Ovary (tissue), 9 donors: ENCODE measurements around the gene OR10T2. TPM values are rescaled to one million over a fixed set of nuclear protein-coding genes. Genes with fewer than 3 reads are reported as not detected.
"Not testable (repeated sequence)": the region's sequence is repeated elsewhere in the genome, so short reads cannot be mapped to it uniquely, and the experiment has no call there.

Experiments
- DNase-seq, 5 donors: peaks; one replicate each; pipeline ENCODE4 v3.0.0-alpha.2; 2019 to 2020
- H3K27ac ChIP-seq, 2 donors: fragments of 200-600 bp; one replicate each; pipeline versions ENCODE4 v1.5.1 to v1.8.0; 2019 to 2022
- H3K27me3 ChIP-seq: fragments of 200-600 bp; one replicate; pipeline ENCODE4 v1.8.0; 2022
- H3K36me3 ChIP-seq: fragments of 200-600 bp; sonication (generic); one replicate; pipeline ENCODE4 v1.5.1; 2019
- H3K4me1 ChIP-seq: one replicate; pipeline ENCODE4 v1.8.1; 2013; ENCODE audit warnings: mild to moderate bottlenecking, moderate library complexity; ENCODE audit not compliant: insufficient read depth
- H3K4me3 ChIP-seq: fragments of 200-600 bp; sonication (generic); one replicate; pipeline ENCODE4 v1.5.1; 2017
- H3K9me3 ChIP-seq, 2 donors: fragments of 200-600 bp in 1 of 2; sonication (generic) in 1 of 2; one replicate each; pipeline versions ENCODE4 v1.5.1 to v1.8.1; 2013 to 2019; ENCODE audit warnings: mild to moderate bottlenecking in 1 of 2, moderate library complexity in 1 of 2
- CTCF ChIP-seq, 3 donors: fragments of 450-650 bp in 2 of 3; fragments of 200-600 bp in 1 of 3; IDR thresholded peaks; one replicate each; pipeline versions ENCODE4 v1.5.1 to v1.8.0; 2016 to 2022; ENCODE audit warnings: antibody characterized with exemption in 3 of 3, mild to moderate bottlenecking in 1 of 3
- EP300 ChIP-seq: sonication (generic); formaldehyde crosslinking; IDR thresholded peaks from one replicate; pipeline ENCODE4 v1.6.1; 2017; ENCODE audit warnings: antibody characterized with exemption
- POLR2A ChIP-seq: fragments of 450-650 bp; IDR thresholded peaks from one replicate; pipeline ENCODE4 v1.6.1; 2017; ENCODE audit warnings: antibody characterized with exemption, mild to moderate bottlenecking, moderate library complexity
- WGBS, 3 donors: extraction: QIAGEN DNeasy Blood & Tissue Kit in 1 of 3; methylation state at CpG; one replicate each; pipeline versions ENCODE4 v1.1.5 to v1.1.7; 2013 to 2017; 5-methylcytosine and 5-hydroxymethylcytosine counted together
- intact Hi-C, 4 donors: fragments of 100-400 bp; cut with DNase I; formaldehyde crosslinking; loops; one replicate each; pipeline versions ENCODE4 v1.11.0 to v1.15.1; 2022 to 2023
- polyA plus RNA-seq, 2 donors: library from polyadenylated mRNA; stranded (reverse); fragments of 200-250 nt in 1 of 2; fragments of 350-450 nt in 1 of 2; fragmentation: Illumina TruSeq in 1 of 2; extraction: RNeasy Lipid Tissue Mini Kit (QIAGEN cat#74804) in 1 of 2; gene quantifications; one replicate each; pipeline ENCODE4 v1.2.3, GENCODE V29; 2013 to 2014
- total RNA-seq, 7 donors: library from RNA; depleted of rRNA in 2 of 7; stranded (reverse); fragments of >200 nt in 2 of 7; fragmentation: NEBNext Ultra II Directional in 3 of 7; extraction: Animal tissue kit (Norgen Biotek cat#: 25700) in 3 of 7; gene quantifications; one replicate each; pipeline versions ENCODE4 v1.1.0 to v1.2.4, GENCODE V29; 2016 to 2023
- donor health status: DM: no; HTN: no; CAD: no; lungs with moderate emphysema.
- donor health status: DM: no; HTN: no; CAD: no.
- donor health status: Bipolar disorder and iron deficiency.
- donor health status: DM: yes; HTN: yes; CAD: no.
- donor health status: DM: no; HTN: no; CAD: no.
- donor health status: DM: yes; HTN: yes; CAD: no.

Gene OR10T2
- total and polyA plus RNA-seq, 9 donors = not detected

DNA sequence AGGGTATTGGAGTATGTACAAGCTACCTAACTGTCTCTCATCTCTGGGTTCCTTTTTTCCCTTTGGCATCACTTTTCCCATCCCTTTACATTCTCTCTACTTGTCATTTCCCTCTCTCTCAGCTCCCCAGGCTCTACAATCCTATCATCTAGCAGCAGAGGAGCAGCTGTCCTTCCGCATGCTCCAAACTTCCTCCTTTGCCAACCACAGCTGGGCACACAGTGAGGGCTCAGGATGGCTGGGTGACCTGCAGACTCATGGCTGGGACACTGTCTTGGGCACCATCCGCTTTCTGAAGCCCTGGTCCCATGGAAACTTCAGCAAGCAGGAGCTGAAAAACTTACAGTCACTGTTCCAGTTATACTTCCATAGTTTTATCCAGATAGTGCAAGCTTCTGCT is 45.0 kb downstream of the OR10T2 start:
- H3K4me1 ChIP-seq = no peaks in the 10 kb centered on the region
- intact Hi-C loops = no loop called here
- DNase-seq = no peak
- no peak overlapping the region for H3K27ac ChIP-seq
- no peaks in the 10 kb centered on the region for H3K27me3 ChIP-seq
- no peaks in the 10 kb centered on the region for H3K36me3 ChIP-seq
- TF ChIP-seq POLR2A = no peak
- TF ChIP-seq CTCF (IDR thresholded peaks at IDR 0.05) = no peak
- no peak for TF ChIP-seq EP300
- H3K9me3 ChIP-seq = no peaks in the 10 kb centered on the region
- 70 to 82% (median 77%) methylated on average over 2 of the region's 2 CpGs for WGBS, 3 donors
- H3K4me3 ChIP-seq = no peak overlapping the region

DNA sequence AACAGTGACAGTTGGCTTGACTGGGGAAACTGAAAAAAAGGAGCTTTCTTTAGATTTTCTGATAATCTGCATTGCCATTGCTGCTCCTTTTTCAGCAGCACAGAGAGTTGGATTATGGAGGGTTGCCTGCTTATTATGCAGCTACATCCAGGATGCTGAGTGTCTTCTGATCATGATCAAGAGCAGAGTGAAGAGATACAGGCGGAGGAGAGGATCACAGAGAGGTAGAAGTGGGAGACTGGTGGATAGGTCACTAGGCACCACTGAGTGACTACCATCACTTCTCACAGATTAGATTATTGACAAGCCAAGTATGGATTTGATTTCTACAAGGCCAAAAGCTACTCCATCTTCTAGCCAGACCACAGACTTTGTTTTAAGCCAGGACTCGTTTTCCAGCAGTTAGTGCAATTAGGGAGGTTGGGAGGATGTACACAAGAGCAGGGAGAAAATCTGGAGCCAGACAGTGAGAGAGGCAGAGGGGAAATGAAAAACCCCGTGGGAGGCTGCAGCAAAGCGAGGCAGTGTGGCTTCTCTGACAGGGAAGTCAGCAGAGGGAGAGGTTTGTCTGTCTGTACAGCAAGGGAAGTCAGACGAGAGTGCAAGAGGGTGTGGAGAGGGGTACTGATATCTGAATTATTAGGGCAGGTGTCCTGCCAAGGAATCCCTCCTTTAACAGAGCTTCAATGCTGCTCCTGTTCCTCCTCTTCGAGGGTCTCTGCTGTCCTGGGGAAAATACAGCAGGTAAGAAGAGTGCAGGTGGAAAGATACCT is 45.8 kb downstream of the OR10T2 start, which contains the start of gene CD1E:
Gene CD1E (plus strand): TSS at position 592 of the 773 bp plus-strand sequence. CDS start 95 bp downstream, at position 687.
- Histone ChIP-seq H3K9me3 (no peaks in the 10 kb centered on the region), H3K27me3 (no peaks in the 10 kb centered on the region), H3K27ac (no peak within 1 kb of the TSS), H3K4me1 (no peaks in the 10 kb centered on the region), H3K36me3 (no peaks in the 10 kb centered on the region), H3K4me3 (no peak within 1 kb of the TSS)
- WGBS, 3 donors = 17 to 30% (median 26%) methylated on average over 6 of the region's 6 CpGs
- intact Hi-C loops = no loop called here
- no peak for DNase-seq
- no peak for TF ChIP-seq POLR2A
- TF ChIP-seq CTCF (IDR thresholded peaks at IDR 0.05) = no peak
- TF ChIP-seq EP300 = no peak

GRCh38 chr1:158348946-158349345 is 50.3 kb downstream of the OR10T2 start:
- H3K27ac ChIP-seq, H3K4me3 ChIP-seq, intact Hi-C loops, H3K4me1 ChIP-seq, H3K36me3 ChIP-seq, DNase-seq, H3K27me3 ChIP-seq, H3K9me3 ChIP-seq: not testable (repeated sequence)
- 95 to 97% (median 95%) methylated on average over 16 to 24 of the region's 24 CpGs for WGBS, 3 donors

Other genes with a start within 250 kb of the OR10T2 start
- gene CD1D, start 218.6 kb downstream of the OR10T2 start, total RNA-seq = 1 to 10 TPM in 1 of 7 donors, under 1 TPM in 6; 0.18 to 1.1 (median 0.46) TPM
- gene CD1D, start 218.6 kb downstream of the OR10T2 start, polyA plus RNA-seq = 1 to 10 TPM in 1 of 2 donors, under 1 TPM in 1; 0.69 to 2.0 TPM
- gene CD1A, start 145.0 kb downstream of the OR10T2 start, total RNA-seq = not detected
- not detected for gene CD1A, start 145.0 kb downstream of the OR10T2 start, polyA plus RNA-seq
- gene CD1C, start 109.5 kb downstream of the OR10T2 start, total RNA-seq = under 1 TPM in 3 of 7 donors, not detected in 4; 0.22 to 0.28 (median 0.25) TPM
- 1 to 10 TPM in 1 of 2 donors, under 1 TPM in 1; 0.36 to 6.6 TPM for gene CD1C, start 109.5 kb downstream of the OR10T2 start, polyA plus RNA-seq
- gene CD1B, start 67.9 kb downstream of the OR10T2 start, total RNA-seq = not detected
- under 1 TPM in 1 of 2 donors, not detected in 1; 0.38 TPM for gene CD1B, start 67.9 kb downstream of the OR10T2 start, polyA plus RNA-seq
- under 1 TPM in 1 of 7 donors, not detected in 6; 0.23 TPM for gene CD1E, start 45.6 kb downstream of the OR10T2 start, total RNA-seq
- 1 to 10 TPM in 1 of 2 donors, not detected in 1; 2.5 TPM for gene CD1E, start 45.6 kb downstream of the OR10T2 start, polyA plus RNA-seq
- not detected for gene OR10K2, start 26.8 kb upstream of the OR10T2 start, total RNA-seq
- not detected for gene OR10K2, start 26.8 kb upstream of the OR10T2 start, polyA plus RNA-seq
- not detected for gene OR10K1, start 62.4 kb upstream of the OR10T2 start, total RNA-seq
- gene OR10K1, start 62.4 kb upstream of the OR10T2 start, polyA plus RNA-seq = not detected
- gene OR10R2, start 72.8 kb upstream of the OR10T2 start, total RNA-seq = not detected
- gene OR10R2, start 72.8 kb upstream of the OR10T2 start, polyA plus RNA-seq = not detected
- gene OR6Y1, start 154.9 kb upstream of the OR10T2 start, total RNA-seq = not detected
- gene OR6Y1, start 154.9 kb upstream of the OR10T2 start, polyA plus RNA-seq = not detected
- gene OR6P1, start 171.1 kb upstream of the OR10T2 start, total RNA-seq = not detected
- not detected for gene OR6P1, start 171.1 kb upstream of the OR10T2 start, polyA plus RNA-seq
- not detected for gene OR10X1, start 180.4 kb upstream of the OR10T2 start, total RNA-seq
- gene OR10X1, start 180.4 kb upstream of the OR10T2 start, polyA plus RNA-seq = not detected
- not detected for gene OR10Z1, start 205.8 kb upstream of the OR10T2 start, total RNA-seq
- not detected for gene OR10Z1, start 205.8 kb upstream of the OR10T2 start, polyA plus RNA-seq